NB4 (cell line): ENCODE data around the gene FUT7.

ENCODE experiments used
- DNase-seq: peaks from one replicate; pipeline ENCODE4 v3.0.0; 2010; ENCODE audit warnings: low read depth
- H3K4me3 ChIP-seq: one replicate; pipeline ENCODE4 v1.5.1; 2011; ENCODE audit warnings: mild to moderate bottlenecking, low read depth, low read length, moderate library complexity
- MAX ChIP-seq: IDR thresholded peaks from 2 replicates; pipeline ENCODE4 v1.6.1; 2011; ENCODE audit warnings: low read depth, low read length
- MYC ChIP-seq: IDR thresholded peaks from 2 replicates; pipeline ENCODE4 v1.6.1; 2011; ENCODE audit warnings: low read depth, low read length
- POLR2A ChIP-seq: IDR thresholded peaks from 2 replicates; pipeline ENCODE4 v1.6.1; 2011; ENCODE audit warnings: mild to moderate bottlenecking; ENCODE audit not compliant: insufficient read length; ENCODE audit errors: extremely low read depth
- TF ChIP-seq, protein P1 (sequence below): IDR thresholded peaks from one replicate; pipeline ENCODE4 v1.5.1; 2012; ENCODE audit warnings: low read depth, low read length

Gene FUT7

GRCh38 chr9:137054932-137055384 is 23.1 kb upstream of the FUT7 start:
- TF ChIP-seq POLR2A (no peak), MAX (no peak), MYC (no peak)
- TF ChIP-seq, protein P1, sequence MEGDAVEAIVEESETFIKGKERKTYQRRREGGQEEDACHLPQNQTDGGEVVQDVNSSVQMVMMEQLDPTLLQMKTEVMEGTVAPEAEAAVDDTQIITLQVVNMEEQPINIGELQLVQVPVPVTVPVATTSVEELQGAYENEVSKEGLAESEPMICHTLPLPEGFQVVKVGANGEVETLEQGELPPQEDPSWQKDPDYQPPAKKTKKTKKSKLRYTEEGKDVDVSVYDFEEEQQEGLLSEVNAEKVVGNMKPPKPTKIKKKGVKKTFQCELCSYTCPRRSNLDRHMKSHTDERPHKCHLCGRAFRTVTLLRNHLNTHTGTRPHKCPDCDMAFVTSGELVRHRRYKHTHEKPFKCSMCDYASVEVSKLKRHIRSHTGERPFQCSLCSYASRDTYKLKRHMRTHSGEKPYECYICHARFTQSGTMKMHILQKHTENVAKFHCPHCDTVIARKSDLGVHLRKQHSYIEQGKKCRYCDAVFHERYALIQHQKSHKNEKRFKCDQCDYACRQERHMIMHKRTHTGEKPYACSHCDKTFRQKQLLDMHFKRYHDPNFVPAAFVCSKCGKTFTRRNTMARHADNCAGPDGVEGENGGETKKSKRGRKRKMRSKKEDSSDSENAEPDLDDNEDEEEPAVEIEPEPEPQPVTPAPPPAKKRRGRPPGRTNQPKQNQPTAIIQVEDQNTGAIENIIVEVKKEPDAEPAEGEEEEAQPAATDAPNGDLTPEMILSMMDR = no peak
- H3K4me3 ChIP-seq = no peak overlapping the region

DNA sequence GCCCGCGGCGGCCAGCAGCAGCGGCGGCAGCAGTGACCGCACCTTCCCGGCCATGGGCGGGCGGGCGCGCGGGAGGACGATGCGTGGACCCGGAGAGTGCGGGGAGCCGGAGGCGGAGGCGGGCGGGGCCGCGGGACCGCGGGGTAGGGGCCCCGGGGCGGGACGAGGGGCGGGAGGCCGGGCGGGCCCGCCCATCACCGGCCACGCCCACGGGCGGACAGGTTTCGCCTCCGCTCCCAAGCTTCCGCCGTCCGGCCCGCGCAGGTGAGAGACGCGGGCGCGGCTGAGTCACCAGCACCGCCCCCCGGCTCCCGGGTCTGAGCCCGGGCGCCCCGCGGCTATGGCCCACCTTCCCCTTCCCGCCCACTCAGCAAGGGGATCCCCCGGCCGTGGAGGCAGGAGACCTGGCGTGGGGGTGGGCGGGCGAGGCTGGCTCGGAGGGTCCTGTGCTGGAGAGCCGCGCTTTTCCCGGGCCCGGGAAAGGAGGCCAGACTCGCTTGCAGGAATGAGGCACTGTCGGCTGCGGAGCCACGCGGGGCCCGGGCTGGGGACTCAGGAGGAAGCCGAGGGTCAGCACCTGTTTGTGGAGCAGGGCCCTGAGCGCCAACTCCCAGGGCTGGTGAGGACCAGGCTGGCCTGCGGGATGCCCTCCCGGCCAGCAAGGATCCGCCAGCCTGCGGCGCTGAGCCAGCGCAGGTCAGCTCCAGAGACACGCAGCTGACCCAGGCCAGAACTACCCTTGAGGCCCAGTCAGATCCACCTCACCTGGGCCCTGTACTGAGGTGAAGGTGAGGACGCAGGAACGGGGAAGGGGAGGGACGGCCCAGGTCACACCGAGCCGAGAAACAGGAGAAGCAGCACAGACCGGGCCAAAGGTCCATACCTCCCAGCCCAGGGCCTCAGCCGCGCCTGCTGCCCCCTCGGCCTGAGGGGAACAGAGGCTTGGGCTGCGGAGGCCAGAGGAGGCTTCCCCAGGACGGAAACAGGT is 22.4 kb upstream of the FUT7 start, which contains the start of gene ENTPD2:
Gene ENTPD2, minus strand, starts transcription at position 118 of the 988 bp plus-strand sequence. Its CDS starts 64 bp downstream, at position 54.
- no peak for TF ChIP-seq MAX
- TF ChIP-seq, protein P1 = no peak
- no peak within 1 kb of the TSS for H3K4me3 ChIP-seq
- DNase-seq = no peak

More at GRCh38 chr9:137054932-137055384, 23.1 kb upstream of the FUT7 start:
- DNase-seq = no peak

DNA sequence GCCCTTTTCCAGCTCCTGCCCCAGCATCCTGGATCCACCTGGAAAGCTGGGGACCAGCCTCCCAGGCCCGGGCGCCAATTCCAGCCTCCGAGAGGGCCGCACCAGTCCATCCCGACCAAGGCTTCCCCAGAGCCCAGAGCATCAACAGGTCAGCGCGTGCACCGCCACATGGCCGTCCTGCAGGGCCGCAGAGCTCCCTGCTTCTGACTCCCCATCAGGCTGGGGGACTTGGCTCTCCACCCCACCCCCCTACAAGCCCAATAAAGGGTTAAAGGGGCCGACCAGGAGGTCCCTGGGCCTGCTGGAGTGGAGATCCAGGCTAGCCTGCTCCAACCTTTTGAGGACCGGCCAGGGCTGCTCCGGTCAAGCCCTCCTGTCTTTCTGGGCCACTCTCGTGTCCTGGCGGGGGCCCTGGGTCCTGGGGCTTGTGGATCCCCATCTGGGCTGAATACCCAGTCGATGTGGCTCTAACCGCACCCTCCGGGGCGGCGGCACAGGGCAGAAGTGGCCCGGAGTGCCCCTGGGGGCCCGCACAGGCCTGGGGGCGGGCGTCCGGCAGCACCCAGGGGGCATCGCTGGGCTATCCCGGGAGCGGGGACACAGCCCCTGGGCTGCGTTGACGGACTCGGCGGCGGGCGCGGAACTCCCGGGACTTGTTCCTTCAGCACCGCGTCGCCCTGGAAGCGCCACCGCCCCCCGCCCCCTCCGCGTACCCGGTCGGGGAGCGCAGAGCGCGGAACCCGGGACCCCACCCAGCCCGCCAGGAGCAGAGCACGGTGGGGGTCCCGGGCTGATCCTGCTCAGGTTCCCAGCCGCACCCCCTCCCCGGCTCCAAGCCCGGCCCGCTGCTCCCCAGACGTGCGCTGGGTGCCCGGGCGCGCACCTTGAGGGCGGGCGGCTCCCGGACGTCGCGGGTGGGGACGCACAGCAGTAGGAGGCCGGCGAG is 21.4 kb upstream of the FUT7 start:
- TF ChIP-seq MYC (no peak), MAX (no peak), POLR2A (no peak)
- TF ChIP-seq, protein P1 = no peak
- no peak for DNase-seq
- no peak overlapping the region for H3K4me3 ChIP-seq

DNA sequence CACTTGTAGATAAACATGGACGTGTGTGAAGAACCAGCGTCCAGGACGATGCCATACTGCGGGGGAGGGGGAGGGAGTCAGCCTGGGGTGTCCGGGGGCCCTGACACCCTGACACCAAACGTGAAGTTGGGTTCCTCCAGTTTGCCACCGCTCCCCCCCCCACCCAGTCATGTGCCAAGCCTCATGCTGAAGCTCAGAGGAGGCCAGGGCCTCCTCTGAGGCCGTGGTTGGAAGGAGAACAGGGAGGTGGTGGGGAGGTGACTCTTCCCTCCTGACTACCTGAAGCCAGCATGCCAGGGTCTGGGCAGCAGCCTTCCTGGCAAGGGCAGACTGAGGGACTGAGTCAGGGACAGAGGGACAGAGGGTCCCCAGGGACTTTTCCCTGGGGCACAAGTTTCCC is 20.4 kb upstream of the FUT7 start:
- H3K4me3 ChIP-seq = no peak overlapping the region
- no peak for DNase-seq
- TF ChIP-seq, protein P1 = no peak
- TF ChIP-seq MYC = no peak
- no peak for TF ChIP-seq POLR2A
- TF ChIP-seq MAX = no peak

DNA sequence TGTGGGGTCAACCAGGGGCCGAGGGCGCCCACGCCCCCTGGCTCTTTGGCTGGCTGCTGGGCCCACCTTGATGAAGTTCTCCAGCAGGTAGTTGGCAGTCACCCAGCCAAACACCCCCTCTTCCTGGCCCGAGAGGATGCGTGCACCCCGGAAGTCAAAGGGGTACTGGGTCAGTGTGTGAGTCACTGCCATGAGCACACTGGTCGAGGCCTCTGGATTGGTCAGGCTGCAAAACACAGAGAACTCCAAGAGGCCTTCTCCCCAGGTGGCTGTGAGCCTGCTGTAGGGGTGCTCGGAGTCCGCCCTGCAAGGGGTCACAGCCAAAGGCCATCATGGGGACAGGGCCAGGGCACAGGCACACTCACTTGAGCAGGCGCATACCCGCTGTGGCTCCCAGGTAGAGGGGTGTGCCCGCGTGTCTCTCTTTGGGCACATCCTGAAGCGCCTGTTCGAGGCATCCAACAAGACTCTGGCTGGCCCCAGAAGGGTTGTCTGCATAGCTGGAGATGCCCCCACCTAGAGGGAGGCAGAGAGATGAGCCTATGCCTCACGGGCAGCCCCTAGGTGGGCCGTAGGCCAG is 19.3 kb upstream of the FUT7 start:
- H3K4me3 ChIP-seq = no peak overlapping the region
- DNase-seq = no peak
- TF ChIP-seq MAX = no peak
- no peak for TF ChIP-seq POLR2A
- TF ChIP-seq, protein P1 = no peak
- no peak for TF ChIP-seq MYC
